ENCODE results near the gene GAN.
A peak's percentile ranks its signal among the peaks of the same experiment; 100 is the strongest.

Gene GAN

GRCh38 chr16:81314603-81315270 lies at the start of gene GAN:
Gene GAN (plus strand): TSS chr16:81314962. CDS start chr16:81315114, 152 bp downstream.
- Histone ChIP-seq H3K4me1 (ENCODE audit: control insufficient read depth, low read length) (peaks cover 16% of the 10 kb centered on the region), H3K9me2 (replicated peaks; ENCODE audit: control insufficient read depth, low read length) (no peaks in the 10 kb centered on the region), H3K4me2 (ENCODE audit: low read length) (peak within 1 kb of the TSS; percentile 98), H3K27me3 (ENCODE audit: control insufficient read depth, low read length) (no peaks in the 10 kb centered on the region), H3K9me3 (ENCODE audit: control insufficient read depth, insufficient read depth, low read length) (no peaks in the 10 kb centered on the region), H3K79me2 (ENCODE audit: control insufficient read depth, low read length) (peaks cover 56% of the 10 kb centered on the region), H3K27ac (ENCODE audit: low read depth, low read length) (no peak within 1 kb of the TSS), H3K4me3 (ENCODE audit: low read length) (peak within 1 kb of the TSS; percentile 93), H3F3A (ENCODE audit: control insufficient read depth, insufficient read depth) (no peaks in the 10 kb centered on the region), H4K20me1 (ENCODE audit: control insufficient read depth, insufficient read depth, low read depth, low read length) (no peaks in the 10 kb centered on the region), H3K36me3 (ENCODE audit: control insufficient read depth, low read length) (peaks cover 3% of the 10 kb centered on the region; the same call in 1 of the 2 replicates)
- TF ChIP-seq CTCF (IDR thresholded peaks at IDR 0.05; ENCODE audit: low read depth, low read length, poor library complexity, severe bottlenecking) (no peak), EZH2phosphoT487 (IDR thresholded peaks at IDR 0.05; ENCODE audit: borderline replicate concordance, low read length) (no peak)

DNA sequence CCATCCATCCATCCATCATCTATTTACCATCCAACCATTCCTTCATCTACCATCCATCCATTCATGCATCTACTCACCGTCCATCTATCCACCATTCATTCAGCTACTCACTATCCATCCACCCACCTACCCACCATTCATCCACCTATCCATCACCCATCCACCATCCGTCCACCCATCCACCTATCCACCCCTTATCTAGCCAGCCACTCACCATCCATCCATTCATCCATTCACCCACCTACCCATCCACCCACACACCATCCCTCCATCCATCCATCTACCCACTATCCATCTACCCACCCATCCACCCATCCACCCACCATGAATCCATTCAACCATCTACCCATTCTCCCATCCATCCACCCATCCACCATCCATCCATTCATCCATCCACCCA lies 49.7 kb upstream of the GAN start:
- Histone ChIP-seq H3K4me2 (ENCODE audit: low read length) (no peak overlapping the region), H3K36me3 (ENCODE audit: control insufficient read depth, low read length) (no peaks in the 10 kb centered on the region), H4K20me1 (ENCODE audit: control insufficient read depth, insufficient read depth, low read depth, low read length) (no peaks in the 10 kb centered on the region), H3K79me2 (ENCODE audit: control insufficient read depth, low read length) (no peaks in the 10 kb centered on the region), H3K4me3 (ENCODE audit: low read length) (no peak overlapping the region), H3K9me3 (ENCODE audit: control insufficient read depth, insufficient read depth, low read length) (no peaks in the 10 kb centered on the region), H3K27ac (ENCODE audit: low read depth, low read length) (no peak overlapping the region), H3K27me3 (ENCODE audit: control insufficient read depth, low read length) (no peaks in the 10 kb centered on the region; the same call in 1 of the 2 replicates), H3K9me2 (replicated peaks; ENCODE audit: control insufficient read depth, low read length) (no peaks in the 10 kb centered on the region), H3K4me1 (ENCODE audit: control insufficient read depth, low read length) (no peaks in the 10 kb centered on the region), H3F3A (ENCODE audit: control insufficient read depth, insufficient read depth) (no peaks in the 10 kb centered on the region)
- TF ChIP-seq CTCF (IDR thresholded peaks at IDR 0.05; ENCODE audit: low read depth, low read length, poor library complexity, severe bottlenecking) (no peak), EZH2phosphoT487 (IDR thresholded peaks at IDR 0.05; ENCODE audit: borderline replicate concordance, low read length) (no peak)

DNA sequence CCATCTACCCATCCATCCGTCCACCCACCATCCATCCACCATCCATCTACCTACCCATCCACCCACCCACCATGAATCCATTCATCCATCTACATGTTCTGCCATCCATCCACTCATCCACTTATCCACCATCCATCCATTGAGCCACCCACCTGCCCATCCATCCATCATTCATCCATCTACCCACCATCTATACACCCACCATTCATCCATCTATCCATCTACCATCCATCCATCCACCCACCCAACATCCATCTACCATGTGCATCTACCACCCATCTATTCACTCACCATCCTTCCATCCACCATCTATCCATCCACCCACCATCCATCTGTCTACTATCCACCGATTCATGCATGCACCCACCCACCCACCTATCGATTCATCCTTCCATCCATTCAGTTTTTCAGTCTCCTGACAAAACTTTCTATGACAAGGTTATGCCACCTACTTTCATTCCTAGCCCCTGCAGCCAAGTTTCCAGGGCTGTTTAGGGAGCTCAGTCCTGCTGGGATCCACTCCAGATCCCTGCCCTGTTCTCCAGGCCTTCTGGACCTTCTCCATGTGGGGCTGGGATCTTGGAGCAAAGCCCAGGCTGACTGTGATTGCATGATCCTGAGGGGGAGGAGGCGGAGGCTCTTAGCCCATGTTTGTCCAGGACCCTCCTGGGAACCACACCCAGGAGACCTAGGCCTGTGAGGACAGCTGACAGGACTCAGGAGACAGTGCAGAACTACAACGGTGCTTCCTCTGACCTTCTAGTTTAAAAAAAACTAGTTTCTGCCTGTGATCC lies 48.9 kb upstream of the GAN start:
- no peak for TF ChIP-seq CTCF (IDR thresholded peaks at IDR 0.05; ENCODE audit: low read depth, low read length, poor library complexity, severe bottlenecking)
- no peak for TF ChIP-seq EZH2phosphoT487 (IDR thresholded peaks at IDR 0.05; ENCODE audit: borderline replicate concordance, low read length)

More for the DNA sequence above, 48.9 kb upstream of the GAN start:
- no peak overlapping the region for H3K27ac ChIP-seq (ENCODE audit: low read depth, low read length)
- H3K9me2 ChIP-seq (replicated peaks; ENCODE audit: control insufficient read depth, low read length): no peaks in the 10 kb centered on the region
- no peaks in the 10 kb centered on the region for H3K9me3 ChIP-seq (ENCODE audit: control insufficient read depth, insufficient read depth, low read length)
- no peaks in the 10 kb centered on the region for H4K20me1 ChIP-seq (ENCODE audit: control insufficient read depth, insufficient read depth, low read depth, low read length)
- H3K27me3 ChIP-seq (ENCODE audit: control insufficient read depth, low read length): no peaks in the 10 kb centered on the region
- H3K4me3 ChIP-seq (ENCODE audit: low read length): no peak overlapping the region
- no peaks in the 10 kb centered on the region for H3K79me2 ChIP-seq (ENCODE audit: control insufficient read depth, low read length)
- H3K4me2 ChIP-seq (ENCODE audit: low read length): no peak overlapping the region
- H3K4me1 ChIP-seq (ENCODE audit: control insufficient read depth, low read length): no peaks in the 10 kb centered on the region
- no peaks in the 10 kb centered on the region for H3K36me3 ChIP-seq (ENCODE audit: control insufficient read depth, low read length)
- H3F3A ChIP-seq (ENCODE audit: control insufficient read depth, insufficient read depth): no peaks in the 10 kb centered on the region
